Neuronal stem cell (in vitro differentiated cells): ENCODE measurements around the gene FSHR.

Experiments used
- DNase-seq: peaks from one replicate; pipeline ENCODE4 v3.0.0-alpha.2; 2013; ENCODE audit warnings: low spot score
- H2AFZ ChIP-seq: one replicate; pipeline ENCODE4 v1.6.1; 2013; ENCODE audit warnings: mild to moderate bottlenecking, low read length, inconsistent platforms
- H2AK5ac ChIP-seq: 2 replicates; pipeline ENCODE4 v1.6.1; 2013; ENCODE audit warnings: low read depth, mild to moderate bottlenecking, inconsistent platforms, low read length, moderate library complexity, mixed read lengths
- H2BK120ac ChIP-seq: 2 replicates; pipeline ENCODE4 v1.6.1; 2013; ENCODE audit warnings: low read depth, mild to moderate bottlenecking, inconsistent platforms, low read length, moderate library complexity, mixed read lengths
- H2BK12ac ChIP-seq: one replicate; pipeline ENCODE4 v1.6.1; 2013; ENCODE audit warnings: low read length, inconsistent platforms
- H2BK15ac ChIP-seq: 2 replicates; pipeline ENCODE4 v1.6.1; 2013; ENCODE audit warnings: mild to moderate bottlenecking, low read length, inconsistent platforms, mixed read lengths
- H2BK5ac ChIP-seq: one replicate; pipeline ENCODE4 v1.6.1; 2013; ENCODE audit warnings: inconsistent platforms, mild to moderate bottlenecking, low read length, moderate library complexity
- H3K14ac ChIP-seq: one replicate; pipeline ENCODE4 v1.6.1; 2013; ENCODE audit warnings: low read length, inconsistent platforms
- H3K18ac ChIP-seq: 2 replicates; pipeline ENCODE4 v1.6.1; 2013; ENCODE audit warnings: low read length, inconsistent platforms
- H3K23ac ChIP-seq: 2 replicates; pipeline ENCODE4 v1.6.1; 2013; ENCODE audit warnings: low read depth, mild to moderate bottlenecking, mixed read lengths, low read length, inconsistent platforms; ENCODE audit not compliant: poor library complexity
- H3K27ac ChIP-seq: replicated peaks from 3 replicates; pipeline ENCODE4 v1.5.1; 2013; ENCODE audit warnings: low read length, inconsistent platforms
- H3K27me3 ChIP-seq, 3 experiments: 2 replicates each; pipeline ENCODE4 v1.6.1; 2013; ENCODE audit warnings: low read length in 3 of 3, mild to moderate bottlenecking in 2 of 3, inconsistent platforms in 1 of 3, low read depth in 1 of 3, mixed read lengths in 1 of 3, moderate library complexity in 1 of 3; ENCODE audit not compliant: control insufficient read depth in 3 of 3, insufficient read depth in 3 of 3
- H3K36me3 ChIP-seq, 2 donors: replicated peaks in 1 of 2; 2 replicates each; pipeline ENCODE4 v1.6.1; 2013; ENCODE audit warnings: low read length in 2 of 2; ENCODE audit not compliant: control insufficient read depth in 2 of 2, insufficient read depth in 2 of 2
- H3K4ac ChIP-seq: 2 replicates; pipeline ENCODE4 v1.6.1; 2013; ENCODE audit warnings: inconsistent platforms, mild to moderate bottlenecking, low read length, moderate library complexity
- H3K4me1 ChIP-seq, 2 donors: 1 replicate in 1 of 2; 2 replicates in 1 of 2; pipeline ENCODE4 v1.6.1; 2013; ENCODE audit warnings: low read length in 2 of 2, low read depth in 1 of 2; ENCODE audit not compliant: control insufficient read depth in 2 of 2, insufficient read depth in 1 of 2
- H3K4me2 ChIP-seq: one replicate; pipeline ENCODE4 v1.6.1; 2013; ENCODE audit warnings: mild to moderate bottlenecking, low read length, inconsistent platforms; ENCODE audit not compliant: insufficient read depth, poor library complexity, severe bottlenecking
- H3K4me3 ChIP-seq, 2 donors: 2 replicates each; pipeline ENCODE4 v1.5.1; 2013; ENCODE audit warnings: low read length in 2 of 2, mild to moderate bottlenecking in 2 of 2, inconsistent platforms in 1 of 2, moderate library complexity in 1 of 2
- H3K79me1 ChIP-seq: one replicate; pipeline ENCODE4 v1.6.1; 2013; ENCODE audit warnings: low read depth, mild to moderate bottlenecking, inconsistent platforms, low read length, moderate library complexity
- H3K9ac ChIP-seq: one replicate; pipeline ENCODE4 v1.6.1; 2013; ENCODE audit warnings: mild to moderate bottlenecking, low read depth, low read length, inconsistent platforms; ENCODE audit not compliant: poor library complexity
- H3K9me3 ChIP-seq, 2 donors: replicated peaks in 1 of 2; 2 replicates each; pipeline versions ENCODE3 to v1.6.1; 2013; ENCODE audit warnings: low read length in 2 of 2, mild to moderate bottlenecking in 2 of 2, inconsistent platforms in 1 of 2, low read depth in 1 of 2, mixed read lengths in 1 of 2, moderate library complexity in 1 of 2; ENCODE audit not compliant: control insufficient read depth in 2 of 2, insufficient read depth in 1 of 2
- H4K8ac ChIP-seq: one replicate; pipeline ENCODE4 v1.6.1; 2013; ENCODE audit warnings: low read depth, mild to moderate bottlenecking, inconsistent platforms, low read length, moderate library complexity
- H4K91ac ChIP-seq: one replicate; pipeline ENCODE4 v1.6.1; 2013; ENCODE audit warnings: low read length, low read depth, mild to moderate bottlenecking, inconsistent platforms; ENCODE audit not compliant: poor library complexity
- WGBS, 2 donors: extraction: QIAGEN DNeasy Blood & Tissue Kit; methylation state at CpG; one replicate each; pipeline ENCODE4 v1.1.7; 2013; ENCODE audit warnings: missing lambda C conversion rate in 2 of 2, mixed read lengths in 1 of 2; ENCODE audit not compliant: insufficient read length in 2 of 2, insufficient replicate concordance in 1 of 2; ENCODE audit errors: extremely low coverage in 2 of 2; 5-methylcytosine and 5-hydroxymethylcytosine counted together

Gene FSHR

DNA sequence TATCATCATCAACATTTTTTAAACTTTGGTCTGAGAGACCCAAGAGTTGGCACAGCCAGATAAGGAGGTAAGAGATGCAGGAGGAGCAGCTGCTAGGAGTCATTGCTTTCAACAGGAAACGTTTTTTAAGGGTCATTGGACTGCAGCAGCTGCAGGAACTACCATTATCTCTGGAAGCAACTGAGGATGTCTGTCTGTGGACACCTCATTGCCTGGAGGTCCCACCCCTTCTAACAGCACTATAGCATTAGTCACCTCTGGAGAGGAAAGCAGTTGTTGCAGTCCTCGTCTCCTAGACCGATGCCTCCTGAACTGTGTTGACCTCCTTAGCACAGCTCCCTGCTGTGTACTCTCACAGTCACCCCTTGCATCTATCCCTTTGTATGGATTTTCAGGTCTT lies 21.5 kb upstream of the FSHR start:
- H3K79me1 ChIP-seq: no peaks in the 10 kb centered on the region
- no peaks in the 10 kb centered on the region for H3K36me3 ChIP-seq
- DNase-seq: no peak
- no peak overlapping the region for H3K23ac ChIP-seq
- no peak overlapping the region for H4K8ac ChIP-seq
- H3K18ac ChIP-seq: no peak overlapping the region
- H3K9me3 ChIP-seq: no peaks in the 10 kb centered on the region
- H3K4me1 ChIP-seq: no peaks in the 10 kb centered on the region
- WGBS, 2 donors: no CpG with 5 or more reads among the region's 3 CpGs
- H4K91ac ChIP-seq: no peak overlapping the region
- H2BK12ac ChIP-seq: no peak overlapping the region
- H2BK120ac ChIP-seq: no peak overlapping the region
- H2BK15ac ChIP-seq: no peak overlapping the region
- no peak overlapping the region for H3K4me2 ChIP-seq
- H3K27ac ChIP-seq: no peak overlapping the region
- no peak overlapping the region for H3K9ac ChIP-seq
- no peaks in the 10 kb centered on the region for H3K27me3 ChIP-seq
- no peak overlapping the region for H2AK5ac ChIP-seq
- H2AFZ ChIP-seq: no peak overlapping the region
- no peak overlapping the region for H2BK5ac ChIP-seq
- H3K14ac ChIP-seq: no peak overlapping the region
- H3K4me3 ChIP-seq: no peak overlapping the region
- no peak overlapping the region for H3K4ac ChIP-seq

GRCh38 chr2:49174750-49175149 lies 20.4 kb upstream of the FSHR start:
- Histone ChIP-seq H3K9me3 (no peaks in the 10 kb centered on the region), H3K4me1 (no peaks in the 10 kb centered on the region), H3K27me3 (no peaks in the 10 kb centered on the region), H2BK15ac (no peak overlapping the region), H3K36me3 (no peaks in the 10 kb centered on the region), H3K9ac (no peak overlapping the region), H3K14ac (no peak overlapping the region), H2AK5ac (no peak overlapping the region), H2AFZ (no peak overlapping the region), H4K8ac (no peak overlapping the region), H3K79me1 (no peaks in the 10 kb centered on the region), H3K4me3 (no peak overlapping the region), H2BK5ac (no peak overlapping the region), H3K27ac (no peak overlapping the region), H3K4ac (no peak overlapping the region), H2BK120ac (no peak overlapping the region), H3K18ac (no peak overlapping the region), H3K4me2 (no peak overlapping the region), H2BK12ac (no peak overlapping the region), H4K91ac (no peak overlapping the region), H3K23ac (no peak overlapping the region)
- no peak for DNase-seq
- WGBS, 2 donors: no CpG with 5 or more reads among the region's 3 CpGs

DNA sequence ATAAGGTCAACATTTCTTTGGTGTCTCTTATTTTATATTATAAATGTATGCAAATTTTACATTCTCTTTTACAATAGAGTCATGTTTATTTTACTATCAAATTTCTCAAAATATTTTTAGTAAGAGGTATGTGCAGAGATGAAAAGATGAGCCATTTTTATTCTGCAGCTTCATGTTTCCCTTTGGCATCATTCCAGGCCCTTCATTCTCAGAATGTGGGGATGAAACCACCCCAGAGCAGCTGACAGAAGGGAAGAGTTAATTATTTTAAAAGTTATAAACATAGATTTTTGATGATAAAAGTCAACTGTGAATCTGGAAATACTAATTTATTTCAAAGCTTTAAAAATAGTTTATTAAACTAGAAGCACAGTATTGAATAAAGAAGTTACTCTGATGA lies 12.8 kb upstream of the FSHR start:
- no peaks in the 10 kb centered on the region for H3K4me1 ChIP-seq
- H3K27ac ChIP-seq: no peak overlapping the region
- H2AK5ac ChIP-seq: no peak overlapping the region
- H4K8ac ChIP-seq: no peak overlapping the region
- no peak overlapping the region for H3K4me2 ChIP-seq
- no peak overlapping the region for H3K9ac ChIP-seq
- H3K4ac ChIP-seq: no peak overlapping the region
- no peak overlapping the region for H2BK5ac ChIP-seq
- no peak overlapping the region for H3K14ac ChIP-seq
- H3K79me1 ChIP-seq: no peaks in the 10 kb centered on the region
- no peaks in the 10 kb centered on the region for H3K27me3 ChIP-seq
- H4K91ac ChIP-seq: no peak overlapping the region
- no peak overlapping the region for H2BK12ac ChIP-seq
- no peak overlapping the region for H2BK120ac ChIP-seq
- no peaks in the 10 kb centered on the region for H3K36me3 ChIP-seq
- no peaks in the 10 kb centered on the region for H3K9me3 ChIP-seq
- no peak overlapping the region for H2AFZ ChIP-seq
- H2BK15ac ChIP-seq: no peak overlapping the region
- H3K23ac ChIP-seq: no peak overlapping the region
- no peak overlapping the region for H3K18ac ChIP-seq
- DNase-seq: no peak
- no peak overlapping the region for H3K4me3 ChIP-seq

GRCh38 chr2:49165662-49166061 lies 11.3 kb upstream of the FSHR start:
- no peak overlapping the region for H4K8ac ChIP-seq
- no peak overlapping the region for H3K27ac ChIP-seq
- no peak overlapping the region for H4K91ac ChIP-seq
- H3K27me3 ChIP-seq: no peaks in the 10 kb centered on the region
- no peak overlapping the region for H3K14ac ChIP-seq
- no peak overlapping the region for H3K4me3 ChIP-seq
- H2AK5ac ChIP-seq: peak overlapping the region; percentile 8
- H3K18ac ChIP-seq: no peak overlapping the region
- WGBS, 2 donors: no CpG with 5 or more reads among the region's 3 CpGs
- no peaks in the 10 kb centered on the region for H3K79me1 ChIP-seq
- no peak overlapping the region for H3K4ac ChIP-seq
- no peak for DNase-seq
- no peak overlapping the region for H2AFZ ChIP-seq
- H2BK15ac ChIP-seq: no peak overlapping the region
- no peak overlapping the region for H2BK5ac ChIP-seq
- H3K23ac ChIP-seq: peak overlapping the region; percentile 22
- no peaks in the 10 kb centered on the region for H3K4me1 ChIP-seq
- H2BK12ac ChIP-seq: no peak overlapping the region
- no peak overlapping the region for H2BK120ac ChIP-seq
- H3K4me2 ChIP-seq: no peak overlapping the region
- H3K9ac ChIP-seq: no peak overlapping the region
- no peaks in the 10 kb centered on the region for H3K36me3 ChIP-seq
- no peaks in the 10 kb centered on the region for H3K9me3 ChIP-seq
